Kidney tubule cell (primary cell): ENCODE measurements around the gene CERT1.

Experiments
- DNase-seq: peaks from one replicate; pipeline ENCODE4 v3.0.0-alpha.2; 2018; ENCODE audit warnings: low spot score

Gene CERT1

DNA sequence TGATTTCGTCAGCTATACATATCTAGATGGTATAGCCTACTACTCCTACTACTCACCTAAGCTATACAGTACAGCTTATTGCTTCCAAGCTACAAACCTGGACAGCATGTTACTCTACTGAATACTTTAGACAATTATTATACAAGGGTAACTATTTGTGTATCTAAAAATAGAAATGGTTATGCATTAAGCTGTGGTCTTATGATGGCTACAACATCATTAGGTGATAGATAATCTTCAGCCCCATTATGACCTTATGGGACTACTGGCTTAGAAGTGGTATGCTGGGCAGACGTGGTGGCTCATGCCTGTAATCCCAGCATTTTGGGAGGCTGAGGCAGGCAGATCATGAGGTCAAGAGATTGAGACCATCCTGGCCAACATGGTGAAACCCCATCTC lies 40.2 kb downstream of the CERT1 start:
- peak; percentile 17 for DNase-seq

DNA sequence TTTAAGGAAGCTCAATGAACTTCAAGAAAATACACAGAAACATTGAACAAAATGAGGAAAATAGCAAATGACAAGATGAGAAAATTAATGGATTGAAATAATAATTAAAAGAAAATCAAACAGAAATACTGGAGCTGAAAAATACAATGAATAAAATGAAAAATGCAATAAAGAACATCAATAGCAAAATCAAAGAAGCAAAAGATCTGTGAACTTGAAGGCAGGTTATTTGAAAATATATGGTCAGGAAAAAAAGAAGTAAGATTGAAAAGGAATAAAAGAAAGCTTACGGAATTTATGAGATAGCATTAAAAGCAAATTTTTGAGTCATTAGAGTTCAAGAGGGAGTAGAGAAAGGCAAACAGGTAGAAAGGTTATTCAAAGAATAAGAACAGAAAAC lies 42.4 kb downstream of the CERT1 start:
- no peak for DNase-seq

- no peak for DNase-seq
Observed at GRCh38 chr5:75468593-75468992, 42.8 kb downstream of the CERT1 start.

- DNase-seq = no peak
Observed at GRCh38 chr5:75466006-75466716, 45.3 kb downstream of the CERT1 start.

- DNase-seq = no peak
Observed at GRCh38 chr5:75465480-75465879, 45.9 kb downstream of the CERT1 start.

DNA sequence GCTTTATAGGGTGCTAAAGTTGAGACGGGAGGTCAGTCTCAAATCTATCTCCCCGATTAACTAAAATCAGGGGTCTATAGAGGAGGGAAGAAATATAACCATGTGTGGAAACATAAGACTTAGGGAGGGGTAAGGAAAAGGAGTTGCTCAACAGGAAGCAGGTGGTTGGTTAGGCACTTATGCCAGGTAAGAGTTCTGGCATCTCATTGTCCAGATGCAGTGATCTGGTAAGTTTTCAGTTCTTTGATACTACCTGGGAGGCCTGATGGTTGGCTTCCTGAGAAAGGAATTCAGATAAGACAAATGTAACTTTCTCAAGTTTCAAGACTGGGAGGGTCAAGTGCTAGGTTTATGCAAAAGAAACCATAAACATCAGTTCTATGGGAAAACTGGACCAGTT lies 47.7 kb downstream of the CERT1 start:
- peak; percentile 86 for DNase-seq

- no peak for DNase-seq
Observed at GRCh38 chr5:75461679-75462078, 49.8 kb downstream of the CERT1 start.

GRCh38 chr5:75460942-75461610 lies 50.4 kb downstream of the CERT1 start:
- no peak for DNase-seq

- no peak for DNase-seq
Observed at GRCh38 chr5:75460532-75460931, 50.9 kb downstream of the CERT1 start.

DNA sequence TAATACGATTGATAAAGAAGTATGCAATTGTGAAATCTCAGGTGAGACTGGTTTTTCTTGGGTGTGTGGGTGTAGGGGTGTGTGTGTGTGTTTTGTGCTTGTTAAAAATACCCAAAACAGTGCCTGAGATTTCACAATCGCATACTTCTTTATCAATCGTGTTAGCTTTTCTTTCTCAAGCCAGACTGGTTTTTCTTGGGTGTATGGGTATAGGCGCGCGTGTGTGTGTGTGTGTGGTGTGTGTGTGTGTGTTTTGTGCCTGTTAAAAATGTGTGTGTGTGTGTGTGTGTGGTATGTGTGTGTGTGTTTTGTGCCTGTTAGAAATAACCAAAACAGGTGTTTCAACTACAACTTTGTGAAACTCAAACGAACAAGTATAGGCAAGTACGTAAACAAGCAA lies 53.7 kb downstream of the CERT1 start:
- no peak for DNase-seq

DNA sequence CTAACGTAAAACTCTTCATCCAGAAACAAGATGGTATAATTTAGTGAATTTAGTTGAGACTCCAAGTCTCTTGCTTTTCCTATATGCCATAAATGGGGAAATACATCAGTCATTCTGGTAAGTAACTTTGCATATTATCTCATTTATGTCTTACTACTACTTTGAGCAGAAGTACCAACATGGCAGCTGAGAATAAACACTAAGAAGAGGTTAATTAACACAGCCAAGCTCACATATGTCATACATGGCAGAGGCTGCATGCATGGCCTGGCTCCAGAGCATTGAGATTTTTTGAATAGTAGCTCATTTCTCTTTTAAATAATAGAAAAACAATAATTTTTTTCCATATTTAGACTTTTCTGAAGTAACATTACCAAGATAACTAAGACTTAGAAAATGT lies 54.3 kb downstream of the CERT1 start:
- DNase-seq = no peak

DNA sequence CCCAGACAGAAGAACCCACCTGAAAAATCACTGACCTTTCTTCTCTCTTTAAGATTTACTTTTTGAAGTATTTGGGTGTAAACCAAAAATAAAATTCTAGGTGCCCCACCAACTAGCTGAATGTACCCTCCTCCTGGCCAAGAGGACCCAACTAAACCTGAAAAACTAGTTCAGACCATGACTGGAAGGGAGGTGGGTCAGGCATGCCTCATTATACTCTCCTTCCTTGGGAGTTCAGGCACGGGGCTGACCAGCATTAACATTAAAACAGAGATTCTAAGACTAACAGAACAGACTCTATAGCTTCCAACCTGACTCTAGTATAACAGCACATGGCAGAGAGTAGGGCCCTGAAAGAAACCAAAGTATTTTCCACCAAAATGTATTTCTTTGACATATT lies 61.4 kb downstream of the CERT1 start:
- no peak for DNase-seq

GRCh38 chr5:75446068-75446467 lies 65.4 kb downstream of the CERT1 start:
- DNase-seq = no peak

GRCh38 chr5:75441560-75441959 lies 69.9 kb downstream of the CERT1 start:
- DNase-seq = no peak

DNA sequence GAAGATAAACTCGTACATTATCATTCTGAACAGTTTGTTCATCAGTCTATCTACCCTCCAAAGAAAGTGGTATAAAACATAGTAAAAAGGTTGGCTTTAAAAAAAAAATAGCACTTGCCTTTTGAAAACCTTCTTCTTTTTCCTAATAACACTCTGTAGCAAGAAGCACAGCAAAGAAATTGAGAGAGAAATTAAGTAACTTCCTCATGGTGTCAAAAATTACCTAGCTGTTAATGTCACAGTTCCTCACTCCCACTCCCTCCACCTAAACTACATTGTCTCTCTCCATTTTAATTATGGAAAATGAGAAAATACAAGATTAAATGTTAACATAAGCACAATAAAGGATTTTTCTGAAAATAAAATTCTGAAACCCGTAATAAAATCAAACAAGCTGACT lies 72.2 kb downstream of the CERT1 start:
- DNase-seq = no peak

DNA sequence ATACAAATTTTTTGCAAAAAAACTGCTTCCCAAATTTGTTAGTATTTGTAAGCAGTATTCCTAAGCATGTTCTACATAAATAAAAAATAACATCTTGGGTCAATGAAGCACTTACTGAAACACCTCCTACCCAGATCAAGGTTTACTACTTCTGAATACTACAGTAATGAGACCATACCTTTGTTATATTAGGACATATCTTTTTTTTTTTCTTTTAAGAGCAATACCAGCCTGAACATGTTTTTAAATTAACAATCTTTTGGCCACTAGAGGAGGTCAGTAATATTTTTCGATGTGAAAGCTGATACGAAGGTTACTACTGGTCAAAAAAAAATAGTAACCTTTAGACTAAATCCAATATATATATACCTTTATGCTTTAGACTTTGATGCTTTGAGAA lies 72.7 kb downstream of the CERT1 start:
- DNase-seq = no peak

- DNase-seq = no peak
Observed at GRCh38 chr5:75435096-75435495, 76.3 kb downstream of the CERT1 start.

DNA sequence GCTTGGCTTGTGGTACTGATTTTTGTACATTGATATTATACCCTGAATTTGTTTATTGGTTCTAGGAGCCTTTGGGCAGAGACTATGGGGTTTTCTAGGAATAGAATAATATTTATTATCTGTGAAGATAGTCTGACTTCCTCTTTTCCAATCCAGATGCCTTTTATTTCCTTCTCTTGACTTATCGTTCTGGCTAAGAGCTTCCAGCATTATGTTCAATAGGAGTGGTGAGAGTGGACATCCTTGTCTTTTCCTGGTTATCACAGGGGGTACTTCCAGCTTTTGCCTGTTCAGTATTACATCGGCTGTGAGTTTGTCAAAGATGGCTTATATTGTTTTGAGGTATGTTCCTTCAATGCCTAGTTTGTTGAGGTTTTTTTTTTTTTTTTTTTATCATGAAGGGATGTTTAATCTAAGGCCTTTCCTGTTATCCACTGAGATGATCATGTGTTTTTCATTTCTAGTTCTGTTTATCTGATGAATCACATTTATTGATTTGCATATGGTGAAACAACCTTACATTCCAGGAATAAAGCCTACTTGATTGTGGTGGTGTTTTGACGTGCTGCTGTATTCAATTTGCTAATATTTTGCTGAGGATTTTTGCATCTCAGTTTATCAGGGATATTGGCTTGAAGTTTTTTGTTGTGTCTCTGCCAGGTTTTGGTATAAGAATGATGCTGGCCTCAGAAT lies 77.5 kb downstream of the CERT1 start:
- DNase-seq = no peak

- DNase-seq = no peak
Observed at GRCh38 chr5:75414241-75414640, 97.2 kb downstream of the CERT1 start.

DNA sequence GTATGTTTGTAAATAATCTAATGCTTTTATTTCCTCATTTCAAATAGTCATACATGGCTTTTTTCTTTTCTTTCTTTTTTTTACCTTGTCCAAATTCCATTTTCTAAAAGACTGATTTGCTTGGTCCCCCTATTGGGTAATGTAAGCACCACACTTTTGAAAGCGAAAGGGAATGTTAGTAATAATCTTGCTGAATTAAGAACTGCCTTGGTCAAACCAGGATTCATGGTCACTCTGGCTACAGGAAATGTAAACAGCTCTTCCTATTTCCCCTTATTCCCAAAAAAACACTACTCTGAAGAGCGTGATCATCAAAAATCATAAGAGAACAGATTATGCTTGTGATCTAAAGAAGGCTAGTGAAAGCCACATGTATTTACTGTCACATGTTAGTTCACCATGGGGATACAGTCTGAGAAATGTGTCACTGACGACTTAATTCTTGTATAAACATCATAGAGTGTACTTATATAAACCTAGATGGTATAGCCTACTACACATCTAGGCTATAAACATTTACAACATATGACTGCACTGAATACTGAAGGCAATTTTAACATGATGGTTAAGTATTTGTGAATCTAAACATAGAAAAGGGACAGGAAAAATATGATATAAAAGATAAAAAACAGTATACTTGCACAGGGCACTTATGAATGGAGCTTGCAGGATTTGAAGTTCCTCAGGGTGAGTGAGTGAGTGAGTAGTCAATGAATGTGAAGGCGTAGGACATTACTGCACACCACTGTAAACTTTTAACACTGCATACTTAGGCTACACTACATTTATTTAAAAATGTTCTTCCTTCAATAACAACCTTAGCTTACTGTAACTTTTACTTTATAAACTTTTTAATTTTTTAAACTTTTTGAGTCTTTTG lies 99.1 kb downstream of the CERT1 start:
- DNase-seq = no peak

GRCh38 chr5:75405296-75405695 lies 106.1 kb downstream of the CERT1 start:
- DNase-seq = peak; percentile 64

- no peak for DNase-seq
Observed at GRCh38 chr5:75395277-75395676, 116.2 kb downstream of the CERT1 start.
